K562 (cell line): ENCODE measurements around the gene ANK2.

Experiments used
- CHD2 ChIP-seq: IDR thresholded peaks from 2 replicates; pipeline ENCODE4 v1.6.1; 2011; ENCODE audit warnings: low read depth, low read length
- ETS2 ChIP-seq: IDR thresholded peaks from 2 replicates; pipeline ENCODE4 v1.6.1; 2016; ENCODE audit warnings: borderline replicate concordance, missing genetic modification characterization, mild to moderate bottlenecking, moderate library complexity, missing compliant biosample characterization; ENCODE audit not compliant: poor library complexity, severe bottlenecking
- FOSL1 ChIP-seq: fragments of 200-800 bp; sonication (Bioruptor generic); conservative IDR thresholded peaks from 2 replicates; pipeline ENCODE4 v1.6.1; 2016; ENCODE audit warnings: missing genetic modification characterization, missing compliant biosample characterization
- FOXK2 ChIP-seq, 2 experiments: fragments of 450-650 bp; IDR thresholded peaks in 1 of 2; conservative IDR thresholded peaks in 1 of 2; 2 replicates each; pipeline ENCODE4 v1.6.1; 2016; ENCODE audit warnings: low read depth in 2 of 2, mild to moderate bottlenecking in 1 of 2
- HDGF ChIP-seq: fragments of 450-650 bp; IDR thresholded peaks from 2 replicates; pipeline ENCODE4 v1.6.1; 2016
- LARP7 ChIP-seq: fragments of 450-650 bp; IDR thresholded peaks from 2 replicates; pipeline ENCODE4 v1.6.1; 2016
- MAFK ChIP-seq: IDR thresholded peaks from 2 replicates; pipeline ENCODE4 v1.6.1; 2011; ENCODE audit warnings: low read length, improper control_type of control experiment
- SAP30 ChIP-seq: fragments of 200-600 bp; sonication (generic); IDR thresholded peaks from 2 replicates; pipeline ENCODE4 v1.6.1; 2012; ENCODE audit warnings: borderline replicate concordance, low read depth, mild to moderate bottlenecking, moderate library complexity, low read length, control low read depth, inconsistent platforms; ENCODE audit not compliant: insufficient read depth, poor library complexity, severe bottlenecking
- ZNF282 ChIP-seq: sonication (generic); formaldehyde crosslinking; IDR thresholded peaks from 2 replicates; pipeline ENCODE4 v1.8.1; 2023; ENCODE audit warnings: missing genetic modification reagents
- TF ChIP-seq, protein P1 (sequence below), 2 experiments: fragments of 450-650 bp; formaldehyde crosslinking in 1 of 2; IDR thresholded peaks; 2 replicates each; pipeline versions ENCODE4 v1.4.0 to v1.6.1; 2014 to 2020; ENCODE audit warnings: mild to moderate bottlenecking in 2 of 2, borderline replicate concordance in 1 of 2, low read depth in 1 of 2
- TF ChIP-seq, protein P2 (sequence below), 3 experiments: IDR thresholded peaks in 2 of 3; conservative IDR thresholded peaks in 1 of 3; 2 replicates each; pipeline ENCODE4 v1.5.1; 2011 to 2012; ENCODE audit warnings: low read length in 3 of 3, mild to moderate bottlenecking in 3 of 3, control low read depth in 2 of 3, improper control_type of control experiment in 1 of 3, inconsistent platforms in 1 of 3, low read depth in 1 of 3, mixed read lengths in 1 of 3, moderate library complexity in 1 of 3; ENCODE audit not compliant: insufficient read depth in 2 of 3
- TF ChIP-seq, protein P3 (sequence below): fragments of 450-650 bp; formaldehyde crosslinking; IDR thresholded peaks from 2 replicates; pipeline ENCODE4 v1.4.0; 2022; ENCODE audit warnings: missing genetic modification characterization

DNA sequence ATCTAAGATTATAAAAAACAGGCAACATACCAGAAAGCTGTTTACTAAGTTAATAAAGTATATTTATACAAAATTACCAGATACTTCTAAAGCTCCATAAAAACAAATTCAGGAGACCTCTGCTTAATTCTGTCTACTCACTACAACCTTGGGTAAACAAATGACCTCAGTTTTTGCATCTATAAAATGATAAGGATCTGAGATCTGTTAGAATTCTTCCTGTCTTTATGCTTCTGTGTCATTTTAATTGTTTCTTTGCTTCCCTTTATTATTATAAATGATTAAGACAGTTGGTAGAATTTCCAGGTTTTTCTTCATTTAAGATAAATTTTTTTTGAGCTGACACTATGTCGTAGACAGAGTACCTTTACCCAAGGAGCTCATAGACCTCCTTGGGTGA, 76.0 kb downstream of the ANK2 start:
- TF ChIP-seq, protein P1, sequence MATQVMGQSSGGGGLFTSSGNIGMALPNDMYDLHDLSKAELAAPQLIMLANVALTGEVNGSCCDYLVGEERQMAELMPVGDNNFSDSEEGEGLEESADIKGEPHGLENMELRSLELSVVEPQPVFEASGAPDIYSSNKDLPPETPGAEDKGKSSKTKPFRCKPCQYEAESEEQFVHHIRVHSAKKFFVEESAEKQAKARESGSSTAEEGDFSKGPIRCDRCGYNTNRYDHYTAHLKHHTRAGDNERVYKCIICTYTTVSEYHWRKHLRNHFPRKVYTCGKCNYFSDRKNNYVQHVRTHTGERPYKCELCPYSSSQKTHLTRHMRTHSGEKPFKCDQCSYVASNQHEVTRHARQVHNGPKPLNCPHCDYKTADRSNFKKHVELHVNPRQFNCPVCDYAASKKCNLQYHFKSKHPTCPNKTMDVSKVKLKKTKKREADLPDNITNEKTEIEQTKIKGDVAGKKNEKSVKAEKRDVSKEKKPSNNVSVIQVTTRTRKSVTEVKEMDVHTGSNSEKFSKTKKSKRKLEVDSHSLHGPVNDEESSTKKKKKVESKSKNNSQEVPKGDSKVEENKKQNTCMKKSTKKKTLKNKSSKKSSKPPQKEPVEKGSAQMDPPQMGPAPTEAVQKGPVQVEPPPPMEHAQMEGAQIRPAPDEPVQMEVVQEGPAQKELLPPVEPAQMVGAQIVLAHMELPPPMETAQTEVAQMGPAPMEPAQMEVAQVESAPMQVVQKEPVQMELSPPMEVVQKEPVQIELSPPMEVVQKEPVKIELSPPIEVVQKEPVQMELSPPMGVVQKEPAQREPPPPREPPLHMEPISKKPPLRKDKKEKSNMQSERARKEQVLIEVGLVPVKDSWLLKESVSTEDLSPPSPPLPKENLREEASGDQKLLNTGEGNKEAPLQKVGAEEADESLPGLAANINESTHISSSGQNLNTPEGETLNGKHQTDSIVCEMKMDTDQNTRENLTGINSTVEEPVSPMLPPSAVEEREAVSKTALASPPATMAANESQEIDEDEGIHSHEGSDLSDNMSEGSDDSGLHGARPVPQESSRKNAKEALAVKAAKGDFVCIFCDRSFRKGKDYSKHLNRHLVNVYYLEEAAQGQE (IDR thresholded peaks at IDR 0.05; ENCODE audit: borderline replicate concordance): no peak
- TF ChIP-seq, protein P1 (CRISPR knock-in tag; IDR thresholded peaks at IDR 0.05; ENCODE audit: low read depth): no peak
- TF ChIP-seq, protein P2, sequence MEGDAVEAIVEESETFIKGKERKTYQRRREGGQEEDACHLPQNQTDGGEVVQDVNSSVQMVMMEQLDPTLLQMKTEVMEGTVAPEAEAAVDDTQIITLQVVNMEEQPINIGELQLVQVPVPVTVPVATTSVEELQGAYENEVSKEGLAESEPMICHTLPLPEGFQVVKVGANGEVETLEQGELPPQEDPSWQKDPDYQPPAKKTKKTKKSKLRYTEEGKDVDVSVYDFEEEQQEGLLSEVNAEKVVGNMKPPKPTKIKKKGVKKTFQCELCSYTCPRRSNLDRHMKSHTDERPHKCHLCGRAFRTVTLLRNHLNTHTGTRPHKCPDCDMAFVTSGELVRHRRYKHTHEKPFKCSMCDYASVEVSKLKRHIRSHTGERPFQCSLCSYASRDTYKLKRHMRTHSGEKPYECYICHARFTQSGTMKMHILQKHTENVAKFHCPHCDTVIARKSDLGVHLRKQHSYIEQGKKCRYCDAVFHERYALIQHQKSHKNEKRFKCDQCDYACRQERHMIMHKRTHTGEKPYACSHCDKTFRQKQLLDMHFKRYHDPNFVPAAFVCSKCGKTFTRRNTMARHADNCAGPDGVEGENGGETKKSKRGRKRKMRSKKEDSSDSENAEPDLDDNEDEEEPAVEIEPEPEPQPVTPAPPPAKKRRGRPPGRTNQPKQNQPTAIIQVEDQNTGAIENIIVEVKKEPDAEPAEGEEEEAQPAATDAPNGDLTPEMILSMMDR (IDR thresholded peaks at IDR 0.05 in 2 of 3, conservative IDR thresholded peaks at IDR 0.05 in 1 of 3; ENCODE audit: insufficient read depth in 2 of 3, low read depth in 1 of 3, low read length in 3 of 3): no peak
- TF ChIP-seq MAFK (no peak), LARP7 (no peak), FOSL1 (tag) (no peak), CHD2 (no peak), ETS2 (tag) (no peak), ZNF282 (CRISPR knock-in tag) (no peak), SAP30 (no peak), FOXK2 (conservative IDR thresholded peaks at IDR 0.05 in 1 of 2, IDR thresholded peaks at IDR 0.05 in 1 of 2; ENCODE audit: low read depth in 2 of 2) (no peak), HDGF (no peak)
- TF ChIP-seq, protein P3, sequence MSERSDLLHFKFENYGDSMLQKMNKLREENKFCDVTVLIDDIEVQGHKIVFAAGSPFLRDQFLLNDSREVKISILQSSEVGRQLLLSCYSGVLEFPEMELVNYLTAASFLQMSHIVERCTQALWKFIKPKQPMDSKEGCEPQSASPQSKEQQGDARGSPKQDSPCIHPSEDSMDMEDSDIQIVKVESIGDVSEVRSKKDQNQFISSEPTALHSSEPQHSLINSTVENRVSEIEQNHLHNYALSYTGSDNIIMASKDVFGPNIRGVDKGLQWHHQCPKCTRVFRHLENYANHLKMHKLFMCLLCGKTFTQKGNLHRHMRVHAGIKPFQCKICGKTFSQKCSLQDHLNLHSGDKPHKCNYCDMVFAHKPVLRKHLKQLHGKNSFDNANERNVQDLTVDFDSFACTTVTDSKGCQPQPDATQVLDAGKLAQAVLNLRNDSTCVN (CRISPR knock-in tag): no peak
